Endothelial cell of umbilical vein (primary cell): ENCODE measurements around the gene FRMD6. TPM values are rescaled to one million over a fixed set of nuclear protein-coding genes. Genes with fewer than 3 reads are reported as not detected.

ENCODE experiments used
- BruUV-seq: library from RNA; stranded (reverse); fragments of 400-500 nt; replicated peaks from 2 replicates; lab custom pipeline; 2021; lab: Mats Ljungman, UMichigan
- CTCF ChIA-PET: fragments of 300-600, 350-600 bp; sonication (Branson Sonifier 250); formaldehyde crosslinking; loops from one replicate; lab custom pipeline; 2021; ENCODE audit warnings: antibody characterized with exemption, inconsistent platforms; lab: Charles Lee
- POLR2A ChIA-PET: fragments of 300-600, 350-600 bp; sonication (Branson Sonifier 250); formaldehyde crosslinking; loops from one replicate; lab custom pipeline; 2021; ENCODE audit warnings: antibody characterized with exemption, inconsistent platforms; lab: Charles Lee
- DNase-seq: peaks from one replicate; pipeline ENCODE4 v3.0.0-alpha.2; 2011; ENCODE audit warnings: low read depth, low spot score
- FAIRE-seq: peaks from 2 replicates; lab custom pipeline; 2011; peaks lifted over from hg19 to GRCh38; lab: Jason Lieb, UNC
- H2AFZ ChIP-seq: 2 replicates; pipeline ENCODE4 v1.6.0; 2012; ENCODE audit warnings: low read depth, low read length, control low read depth, inconsistent platforms
- H3K27ac ChIP-seq: 2 replicates; pipeline ENCODE4 v1.5.1; 2011; ENCODE audit warnings: low read depth, mild to moderate bottlenecking, control low read depth, low read length, moderate library complexity; ENCODE audit not compliant: insufficient read depth
- H3K27me3 ChIP-seq, 2 experiments: 2 replicates each; pipeline versions ENCODE4 v1.6.0 to v1.6.1; 2011; ENCODE audit warnings: low read length in 2 of 2, mixed read lengths in 1 of 2; ENCODE audit not compliant: control insufficient read depth in 2 of 2, insufficient read depth in 2 of 2
- H3K36me3 ChIP-seq, 2 experiments: 2 replicates in 1 of 2; 3 replicates in 1 of 2; pipeline ENCODE4 v1.5.1; 2011; ENCODE audit warnings: low read length in 2 of 2, mild to moderate bottlenecking in 1 of 2, moderate library complexity in 1 of 2; ENCODE audit not compliant: control insufficient read depth in 2 of 2, insufficient read depth in 2 of 2; ENCODE audit errors: extremely low read depth in 1 of 2
- H3K4me1 ChIP-seq: 3 replicates; pipeline ENCODE4 v1.5.1; 2011; ENCODE audit warnings: mild to moderate bottlenecking, low read length; ENCODE audit not compliant: control insufficient read depth, insufficient read depth; ENCODE audit errors: extremely low read depth
- H3K4me2 ChIP-seq: 2 replicates; pipeline ENCODE4 v1.6.1; 2011; ENCODE audit warnings: low read length, control low read depth, mixed read lengths; ENCODE audit not compliant: insufficient read depth
- H3K4me3 ChIP-seq, 3 experiments: fragments of 200-600 bp in 1 of 3; sonication (generic), shearing (Covaris generic) in 1 of 3; replicated peaks in 1 of 3; 2 replicates each; pipeline ENCODE4 v1.5.1; 2011 to 2016; ENCODE audit warnings: control low read depth in 3 of 3, low read length in 3 of 3, mild to moderate bottlenecking in 2 of 3, inconsistent platforms in 1 of 3, low read depth in 1 of 3, moderate library complexity in 1 of 3; ENCODE audit not compliant: insufficient read depth in 1 of 3
- H3K79me2 ChIP-seq: 2 replicates; pipeline ENCODE4 v1.6.0; 2012; ENCODE audit warnings: low read length, inconsistent platforms; ENCODE audit not compliant: control insufficient read depth, insufficient read depth
- H3K9ac ChIP-seq: replicated peaks from 2 replicates; pipeline ENCODE3; 2011; ENCODE audit warnings: low read length, control low read depth; ENCODE audit not compliant: insufficient read depth; ENCODE audit errors: extremely low read depth
- H3K9me1 ChIP-seq: replicated peaks from 3 replicates; pipeline ENCODE4 v1.6.0; 2011; ENCODE audit warnings: mild to moderate bottlenecking, low read length; ENCODE audit not compliant: control insufficient read depth, insufficient read depth; ENCODE audit errors: extremely low read depth
- H3K9me3 ChIP-seq: replicated peaks from 2 replicates; pipeline ENCODE4 v1.5.1; 2012; ENCODE audit warnings: low read length, inconsistent platforms; ENCODE audit not compliant: control insufficient read depth, insufficient read depth
- H4K20me1 ChIP-seq: replicated peaks from 2 replicates; pipeline ENCODE3; 2011; ENCODE audit warnings: mild to moderate bottlenecking, low read length; ENCODE audit not compliant: control insufficient read depth, insufficient read depth; ENCODE audit errors: extremely low read depth
- EZH2 ChIP-seq: IDR thresholded peaks from 2 replicates; pipeline ENCODE4 v1.6.1; 2012; ENCODE audit warnings: borderline replicate concordance, low read depth, mild to moderate bottlenecking, moderate library complexity, low read length, inconsistent platforms; ENCODE audit not compliant: severe bottlenecking
- FOS ChIP-seq: IDR thresholded peaks from 2 replicates; pipeline ENCODE4 v1.6.1; 2011; ENCODE audit warnings: mild to moderate bottlenecking, low read length, moderate library complexity, borderline replicate concordance; ENCODE audit not compliant: insufficient read depth
- GATA2 ChIP-seq: IDR thresholded peaks from 2 replicates; pipeline ENCODE4 v1.7.0; 2011; ENCODE audit warnings: low read depth, mild to moderate bottlenecking, moderate library complexity, mixed read lengths, low read length; ENCODE audit not compliant: insufficient read length, insufficient read depth
- JUN ChIP-seq: IDR thresholded peaks from 2 replicates; pipeline ENCODE4 v1.6.1; 2011; ENCODE audit warnings: borderline replicate concordance, low read depth; ENCODE audit not compliant: insufficient read length, insufficient read depth
- MYC ChIP-seq: IDR thresholded peaks from one replicate; pipeline ENCODE4 v1.6.1; 2011; ENCODE audit warnings: mild to moderate bottlenecking, low read depth, low read length
- POLR2A ChIP-seq: IDR thresholded peaks from 2 replicates; pipeline ENCODE4 v1.6.1; 2012; ENCODE audit warnings: low read depth, mild to moderate bottlenecking, control low read depth, low read length
- POLR2AphosphoS5 ChIP-seq: IDR thresholded peaks from 2 replicates; pipeline ENCODE4 v1.6.1; 2012; ENCODE audit warnings: low read depth, mild to moderate bottlenecking, control low read depth, low read length, moderate library complexity; ENCODE audit not compliant: insufficient read depth
- dilution Hi-C: fragments of 300-500 bp; cut with MboI; formaldehyde crosslinking; loops from one replicate; pipeline ENCODE4 v1.15.0; 2019; ENCODE audit warnings: low sequenced_read_pairs; ENCODE audit not compliant: extremely low pct_ligation_motif_present
- intact Hi-C: fragments of 100-400 bp; cut with micrococcal nuclease; formaldehyde crosslinking; loops from one replicate; pipeline ENCODE4 v1.10.0; 2022
- polyA plus RNA-seq, 4 experiments: library from polyadenylated mRNA; depleted of rRNA in 3 of 4; stranded (reverse) in 3 of 4; unstranded in 1 of 4; fragments of >200 nt; gene quantifications; 2 replicates each; pipeline versions ENCODE4 v1.2.1 to v1.2.3, GENCODE V29; 2011 to 2012; ENCODE audit warnings: missing spikeins in 1 of 4
- total RNA-seq: library from RNA; stranded (reverse); gene quantifications from 2 replicates; pipeline ENCODE4 v1.2.3, GENCODE V29; 2021
- TF ChIP-seq, protein P1 (sequence below): IDR thresholded peaks from 2 replicates; pipeline ENCODE4 v1.6.1; 2011; ENCODE audit not compliant: insufficient read depth, insufficient read length
- TF ChIP-seq, protein P2 (sequence below), 2 donors: IDR thresholded peaks; 1 replicate in 1 of 2; 2 replicates in 1 of 2; pipeline ENCODE4 v1.5.1; 2011; ENCODE audit warnings: low read length in 2 of 2, mild to moderate bottlenecking in 2 of 2, moderate library complexity in 2 of 2, control low read depth in 1 of 2, inconsistent platforms in 1 of 2, low read depth in 1 of 2; ENCODE audit not compliant: insufficient read depth in 1 of 2; ENCODE audit errors: extremely low read depth in 1 of 2

FRMD6 gene
- total and polyA plus RNA-seq, 2 donors (not counting 3 experiments of a cell fraction or from before 2014, with no cell fraction given) = 69.0 to 97.1 TPM

DNA sequence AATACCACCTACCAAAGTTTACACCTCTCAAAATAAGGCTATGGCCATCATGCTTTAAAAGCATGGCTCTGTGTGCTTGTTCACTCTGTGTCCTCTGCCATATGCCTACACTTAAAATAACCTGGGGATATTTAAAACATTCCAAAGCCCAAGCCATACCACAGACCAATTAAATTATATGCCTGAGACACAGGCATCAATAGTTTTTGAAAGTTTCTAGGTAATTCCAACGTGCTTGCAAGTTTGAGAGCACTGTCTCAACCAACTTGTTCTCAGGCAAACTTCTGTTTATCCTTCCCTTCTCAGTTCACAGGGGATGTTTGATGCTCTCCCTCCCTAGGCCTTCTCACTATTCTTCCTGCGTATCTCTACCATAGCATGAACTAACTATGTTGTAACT, 3.4 kb upstream of the FRMD6 start:
- ChIA-PET CTCF (no interaction called here), POLR2A (no interaction called here)
- Histone ChIP-seq H3K36me3 (no peaks in the 10 kb centered on the region), H3K9ac (no peak overlapping the region), H3K9me1 (no peaks in the 10 kb centered on the region), H3K27ac (no peak overlapping the region), H3K27me3 (no peaks in the 10 kb centered on the region), H3K9me3 (no peaks in the 10 kb centered on the region), H3K79me2 (peaks cover 39% of the 10 kb centered on the region), H4K20me1 (no peaks in the 10 kb centered on the region), H3K4me3 (no peak overlapping the region), H3K4me2 (no peak overlapping the region), H2AFZ (no peak overlapping the region), H3K4me1 (peaks cover 16% of the 10 kb centered on the region)
- no peak for TF ChIP-seq JUN
- TF ChIP-seq GATA2 = no peak
- TF ChIP-seq, protein P1, sequence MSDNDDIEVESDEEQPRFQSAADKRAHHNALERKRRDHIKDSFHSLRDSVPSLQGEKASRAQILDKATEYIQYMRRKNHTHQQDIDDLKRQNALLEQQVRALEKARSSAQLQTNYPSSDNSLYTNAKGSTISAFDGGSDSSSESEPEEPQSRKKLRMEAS = no peak
- TF ChIP-seq MYC = no peak
- TF ChIP-seq POLR2A = no peak
- no TSS peak for BruUV-seq
- dilution Hi-C loops (no loop called here), intact Hi-C loops (no loop called here)
- FAIRE-seq (no peak), DNase-seq (no peak)

DNA sequence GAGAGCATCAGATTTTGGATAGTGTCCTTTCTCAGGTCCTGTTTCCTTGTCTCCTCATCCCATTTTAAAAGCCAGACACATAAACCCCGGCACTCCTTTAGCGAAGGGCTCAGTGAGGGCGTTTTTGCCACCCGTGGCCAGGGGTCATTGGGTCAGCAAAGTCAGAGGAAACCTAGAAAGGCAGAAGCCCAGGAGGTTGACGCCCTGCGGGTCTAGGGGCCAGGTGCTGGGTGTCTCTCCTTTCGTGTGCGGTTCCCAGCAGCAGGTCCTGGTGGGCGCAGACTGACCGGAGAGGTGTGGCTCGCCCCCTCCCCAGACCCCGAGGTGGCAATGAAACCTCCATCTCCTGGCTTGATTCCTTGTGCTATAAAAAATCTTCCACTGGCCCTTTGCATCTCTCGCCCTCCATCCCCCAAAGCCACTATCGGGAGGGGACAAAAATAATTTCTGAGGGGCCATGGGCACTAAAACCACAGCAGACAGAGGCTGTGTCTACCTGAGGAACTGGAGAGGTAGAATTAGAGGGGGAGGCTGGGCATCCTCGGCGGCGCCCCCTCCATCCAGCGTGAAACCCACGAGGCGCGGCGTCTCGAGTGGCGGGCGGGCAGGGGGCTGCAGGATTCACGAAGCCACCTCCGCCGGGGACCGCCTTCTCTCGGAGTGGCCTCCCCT, 858 bp upstream of the FRMD6 start:
- DNase-seq (peak; percentile 29), FAIRE-seq (no peak)
- peak overlapping the region; percentile 78 to 93 (median 89) for H3K4me3 ChIP-seq
- TSS peak; percentile 59 for BruUV-seq
- no peaks in the 10 kb centered on the region for H3K36me3 ChIP-seq
- TF ChIP-seq GATA2 (no peak), JUN (no peak), POLR2AphosphoS5 (no peak), POLR2A (no peak), FOS (no peak), MYC (no peak), EZH2 (no peak)
- TF ChIP-seq, protein P1 = no peak
- TF ChIP-seq, protein P2, sequence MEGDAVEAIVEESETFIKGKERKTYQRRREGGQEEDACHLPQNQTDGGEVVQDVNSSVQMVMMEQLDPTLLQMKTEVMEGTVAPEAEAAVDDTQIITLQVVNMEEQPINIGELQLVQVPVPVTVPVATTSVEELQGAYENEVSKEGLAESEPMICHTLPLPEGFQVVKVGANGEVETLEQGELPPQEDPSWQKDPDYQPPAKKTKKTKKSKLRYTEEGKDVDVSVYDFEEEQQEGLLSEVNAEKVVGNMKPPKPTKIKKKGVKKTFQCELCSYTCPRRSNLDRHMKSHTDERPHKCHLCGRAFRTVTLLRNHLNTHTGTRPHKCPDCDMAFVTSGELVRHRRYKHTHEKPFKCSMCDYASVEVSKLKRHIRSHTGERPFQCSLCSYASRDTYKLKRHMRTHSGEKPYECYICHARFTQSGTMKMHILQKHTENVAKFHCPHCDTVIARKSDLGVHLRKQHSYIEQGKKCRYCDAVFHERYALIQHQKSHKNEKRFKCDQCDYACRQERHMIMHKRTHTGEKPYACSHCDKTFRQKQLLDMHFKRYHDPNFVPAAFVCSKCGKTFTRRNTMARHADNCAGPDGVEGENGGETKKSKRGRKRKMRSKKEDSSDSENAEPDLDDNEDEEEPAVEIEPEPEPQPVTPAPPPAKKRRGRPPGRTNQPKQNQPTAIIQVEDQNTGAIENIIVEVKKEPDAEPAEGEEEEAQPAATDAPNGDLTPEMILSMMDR (IDR thresholded peaks at IDR 0.05; ENCODE audit: extremely low read depth in 1 of 2, insufficient read depth in 1 of 2, low read depth in 1 of 2, low read length in 2 of 2) = no peak
- H3K4me1 ChIP-seq = peaks cover 40% of the 10 kb centered on the region
- H3K27me3 ChIP-seq = no peaks in the 10 kb centered on the region
- CTCF ChIA-PET = interaction anchor here (0.6 to 3.7 kb wide), 20 partner anchors 11 to 367 kb away, joined by 3 to 43 read pairs (median 6); no protein-coding TSS in a partner anchor
- intact Hi-C loops = loop anchor here (1.0 to 10.0 kb wide), 2 partner anchors 70 to 334 kb away; partner anchors contain the start of gene RTRAF
- H3K4me2 ChIP-seq = peak overlapping the region; percentile 88
- H2AFZ ChIP-seq = peak overlapping the region; percentile 7
- H3K9me3 ChIP-seq = no peaks in the 10 kb centered on the region
- H4K20me1 ChIP-seq = no peaks in the 10 kb centered on the region
- peak overlapping the region; percentile 96 for H3K27ac ChIP-seq
- H3K9ac ChIP-seq = peak overlapping the region; percentile 99
- dilution Hi-C loops = no loop called here
- no peaks in the 10 kb centered on the region for H3K9me1 ChIP-seq
- POLR2A ChIA-PET = interaction anchor here (0.6 to 3.6 kb wide), 11 partner anchors 12 to 694 kb away, joined by 3 to 37 read pairs (median 4); no protein-coding TSS in a partner anchor
- peaks cover 65% of the 10 kb centered on the region for H3K79me2 ChIP-seq
